Raji (cell line): ENCODE results near the gene LARGE1.

ENCODE experiments used
- POLR2A ChIP-seq: IDR thresholded peaks from 2 replicates; pipeline ENCODE4 v1.6.1; 2011; ENCODE audit warnings: low read depth, low read length, control low read depth; ENCODE audit not compliant: insufficient read depth

Gene LARGE1

DNA sequence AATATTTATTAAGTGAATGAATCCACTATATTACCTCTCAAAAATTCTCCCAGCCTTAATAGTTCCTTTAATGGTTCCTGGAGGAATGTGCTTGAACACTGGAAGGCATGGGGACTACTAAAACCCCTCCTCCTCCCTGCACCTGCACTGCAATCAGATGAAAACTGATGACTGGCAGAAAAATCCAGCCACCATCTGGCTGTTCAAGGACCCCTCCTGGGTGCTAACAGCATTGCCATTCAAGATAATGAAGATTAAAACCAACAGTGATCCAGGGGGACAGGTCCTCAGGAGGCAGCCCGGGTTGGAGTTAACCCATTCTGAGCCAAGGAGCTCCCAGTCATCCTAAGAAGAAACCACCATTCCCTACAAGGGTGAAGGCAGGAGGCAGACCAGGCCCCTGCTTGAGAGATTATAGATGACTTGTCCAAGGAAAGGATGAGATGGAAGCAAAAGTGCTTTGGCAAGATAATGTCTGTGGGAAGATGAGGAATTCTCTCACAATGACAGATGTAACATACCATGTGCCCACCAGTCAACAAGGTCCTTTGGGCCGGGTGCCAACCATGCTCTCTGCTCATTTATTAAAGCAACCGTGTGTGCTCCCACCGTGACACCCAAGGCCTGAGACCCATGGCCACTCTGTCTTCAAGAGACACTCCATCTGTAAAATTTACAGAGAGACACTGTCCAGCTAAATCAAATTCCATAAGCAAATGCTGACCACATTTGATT, 90.6 kb downstream of the LARGE1 start:
- no peak for TF ChIP-seq POLR2A

DNA sequence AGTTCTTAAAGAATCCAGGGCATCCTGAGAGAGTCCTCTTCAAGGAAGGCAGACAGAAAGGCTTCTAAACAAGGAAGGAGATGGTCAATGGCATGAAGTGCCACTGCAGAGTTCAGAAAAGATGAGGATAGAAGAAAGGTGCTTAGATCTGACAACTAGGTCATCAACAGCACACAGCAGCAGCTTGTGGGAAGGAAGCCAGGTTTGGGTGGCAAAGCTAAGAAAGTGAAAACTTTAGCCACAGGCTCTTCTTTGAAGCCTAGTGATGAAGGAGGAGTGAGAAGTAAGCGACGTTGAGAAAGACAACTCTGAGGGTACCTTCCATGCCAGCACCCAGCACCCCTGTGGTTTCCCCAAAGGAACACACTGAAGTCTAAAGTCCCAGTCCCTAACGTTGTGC, 92.0 kb downstream of the LARGE1 start:
- TF ChIP-seq POLR2A = no peak

DNA sequence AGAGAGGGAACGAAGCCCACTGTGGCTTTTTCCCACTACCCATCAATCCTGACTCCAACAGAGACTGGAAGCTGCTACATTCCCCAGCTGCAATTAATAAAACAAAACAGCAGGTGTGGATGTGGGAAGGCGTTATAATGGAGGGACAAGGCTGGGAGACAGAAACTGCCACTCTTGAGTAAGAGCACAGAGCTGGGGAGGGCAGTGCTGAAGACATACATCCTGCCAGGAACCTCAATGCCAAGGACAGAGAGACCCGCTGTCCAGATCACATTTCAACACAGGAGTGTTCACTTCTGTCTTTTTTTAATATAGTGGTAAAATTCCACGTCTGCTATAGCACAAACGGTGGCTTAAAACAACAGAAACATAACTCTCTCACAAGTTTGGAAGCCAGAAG, 94.5 kb downstream of the LARGE1 start:
- no peak for TF ChIP-seq POLR2A

DNA sequence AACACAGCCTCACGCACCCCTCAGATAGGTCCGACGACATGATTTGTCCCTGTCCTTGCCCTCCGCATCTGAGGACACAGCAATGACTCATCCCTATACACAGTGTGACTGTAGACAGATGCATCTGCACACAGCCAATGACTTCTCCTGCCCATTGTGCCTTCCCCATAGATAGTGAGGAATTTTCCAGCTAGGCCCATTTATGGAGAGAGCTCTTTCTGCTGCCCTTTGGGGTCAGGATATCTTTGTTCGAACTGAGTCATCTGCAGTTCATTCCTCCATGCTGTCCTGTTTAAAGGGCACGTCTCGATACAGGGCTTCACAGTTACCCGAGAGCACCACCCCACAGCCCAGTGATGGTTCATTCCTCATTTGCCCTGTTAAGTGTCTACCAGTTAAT, 96.7 kb downstream of the LARGE1 start:
- TF ChIP-seq POLR2A = no peak

DNA sequence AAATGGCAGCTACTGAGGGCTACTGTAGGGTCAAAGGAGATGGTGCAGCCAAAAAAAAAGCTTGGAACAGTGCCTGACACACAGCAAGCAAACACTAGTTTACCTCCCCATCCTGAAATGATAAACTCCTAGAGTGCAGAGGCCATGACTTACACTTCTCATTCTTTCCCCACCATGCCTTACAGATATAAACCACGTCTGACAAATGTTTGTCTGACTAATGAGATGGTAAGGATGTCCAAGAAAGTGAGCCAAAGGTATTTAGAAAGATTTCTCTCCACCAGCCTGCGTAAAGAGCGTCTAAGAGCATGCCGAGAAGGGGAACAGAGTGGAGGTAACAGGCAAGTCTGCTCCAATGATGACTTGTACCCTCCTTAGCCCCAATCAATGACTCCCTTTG, 99.0 kb downstream of the LARGE1 start:
- no peak for TF ChIP-seq POLR2A

DNA sequence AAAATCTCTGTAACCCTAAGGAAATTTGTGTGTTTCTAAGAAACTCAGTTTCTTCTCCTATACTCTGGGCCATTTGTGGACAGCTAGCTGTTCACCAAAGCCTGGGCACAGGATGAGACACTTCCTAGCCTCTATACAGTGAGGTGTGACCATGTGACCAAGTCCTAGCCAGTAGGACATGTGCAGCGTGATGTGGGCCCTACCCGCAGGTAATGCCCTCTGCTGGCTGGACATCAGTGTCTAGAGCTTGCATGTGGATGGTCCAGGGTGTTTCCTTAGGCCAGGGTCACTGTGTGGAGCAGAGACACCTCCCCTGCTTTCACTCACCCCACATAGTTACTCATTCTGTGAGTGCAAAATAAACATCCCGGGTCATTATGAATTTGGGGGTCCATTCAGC, 100.5 kb downstream of the LARGE1 start:
- TF ChIP-seq POLR2A = no peak

DNA sequence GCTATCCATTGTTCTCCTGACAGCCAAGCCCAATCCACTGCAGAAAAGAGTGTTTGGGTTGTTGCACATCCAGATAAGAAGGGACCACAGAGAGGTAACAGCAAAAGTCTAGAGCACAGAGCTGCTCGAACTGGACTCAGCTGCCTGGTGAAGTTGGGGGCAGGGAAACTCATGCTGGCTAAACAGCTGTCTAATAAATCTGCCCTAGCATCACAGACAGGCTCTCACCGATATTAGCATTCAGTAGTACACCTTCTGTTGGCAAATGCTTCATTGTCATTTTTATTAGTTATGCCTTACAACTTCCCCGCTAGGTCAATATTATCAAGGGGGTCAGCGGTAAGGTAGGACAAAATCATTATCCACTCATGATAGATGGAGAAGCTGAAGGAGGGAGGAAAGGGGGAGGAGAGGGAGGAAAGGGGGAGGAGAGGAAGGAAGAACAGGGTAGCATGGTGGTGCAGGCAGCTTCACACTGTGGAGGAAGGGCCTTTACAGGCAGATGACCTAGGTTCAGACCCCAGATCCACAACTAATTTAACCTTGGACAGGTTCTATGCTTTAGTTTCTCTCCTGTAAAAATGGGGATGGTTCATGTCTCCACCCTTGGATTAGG, 102.7 kb downstream of the LARGE1 start:
- TF ChIP-seq POLR2A = no peak

DNA sequence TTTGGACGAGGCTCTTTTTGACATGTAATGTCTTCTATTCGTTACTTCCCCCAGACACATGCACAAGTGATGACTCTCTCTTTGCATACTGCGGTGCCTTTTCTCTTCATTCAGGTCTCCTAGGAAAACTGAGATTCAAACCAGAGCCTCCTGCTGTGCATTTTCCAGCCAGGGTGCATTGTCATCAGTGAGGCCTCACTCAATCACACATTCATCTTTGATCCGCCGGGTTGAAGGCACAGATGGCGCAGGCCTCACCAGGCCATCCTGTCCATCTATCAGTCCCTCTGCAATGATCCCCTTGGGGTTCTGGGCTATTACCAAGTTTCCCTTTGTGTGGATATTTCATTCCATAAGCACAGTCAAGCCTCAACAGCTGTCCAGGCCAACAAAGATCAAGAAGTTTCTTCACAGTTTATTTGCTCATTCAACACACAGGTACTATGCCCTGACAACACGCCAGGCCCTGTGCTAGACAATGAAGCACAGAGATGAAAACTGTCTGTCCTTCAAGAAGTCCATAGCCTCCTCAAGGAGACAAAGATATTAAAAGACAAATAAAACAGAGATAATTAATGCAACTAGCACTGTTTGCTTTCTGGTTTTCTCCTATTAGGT, 107.8 kb downstream of the LARGE1 start:
- TF ChIP-seq POLR2A = no peak

DNA sequence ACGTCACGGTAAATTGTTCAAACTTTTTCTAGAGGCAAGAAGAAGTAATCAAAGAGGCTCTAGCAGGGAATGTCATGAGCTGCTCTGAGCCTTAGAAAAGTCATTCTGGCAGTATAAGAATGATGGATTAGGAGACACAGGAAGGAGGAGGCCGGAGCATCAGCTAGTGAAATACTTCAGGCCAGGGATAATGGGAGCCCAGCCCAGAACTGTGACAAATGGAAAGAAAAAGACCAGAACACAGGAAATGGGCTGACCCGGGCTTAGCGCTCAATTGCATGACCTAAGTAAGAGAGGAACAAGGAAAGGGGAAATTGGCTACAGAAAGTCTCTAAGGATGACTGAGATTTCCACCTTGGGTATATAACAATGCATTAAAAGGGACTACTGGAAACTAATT, 108.6 kb downstream of the LARGE1 start:
- no peak for TF ChIP-seq POLR2A

DNA sequence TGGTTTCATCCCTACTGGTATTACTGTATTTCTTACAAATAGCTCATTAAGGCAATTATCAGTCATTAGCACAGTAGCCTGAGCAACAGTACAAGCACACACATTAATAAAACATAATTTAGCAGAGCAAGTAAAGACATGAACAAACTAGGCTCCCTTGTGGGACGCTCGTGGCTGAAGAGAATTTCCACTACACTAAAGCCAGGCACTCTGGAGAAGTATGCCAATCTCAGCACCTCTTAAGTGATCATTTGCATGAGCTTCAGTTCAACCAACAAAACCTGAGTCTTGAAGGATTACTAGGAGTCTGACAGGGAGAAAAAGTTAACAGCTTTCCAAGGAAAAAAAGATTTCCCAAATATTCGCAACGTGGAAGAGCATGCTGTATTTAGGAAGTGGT, 109.1 kb downstream of the LARGE1 start:
- TF ChIP-seq POLR2A = no peak

DNA sequence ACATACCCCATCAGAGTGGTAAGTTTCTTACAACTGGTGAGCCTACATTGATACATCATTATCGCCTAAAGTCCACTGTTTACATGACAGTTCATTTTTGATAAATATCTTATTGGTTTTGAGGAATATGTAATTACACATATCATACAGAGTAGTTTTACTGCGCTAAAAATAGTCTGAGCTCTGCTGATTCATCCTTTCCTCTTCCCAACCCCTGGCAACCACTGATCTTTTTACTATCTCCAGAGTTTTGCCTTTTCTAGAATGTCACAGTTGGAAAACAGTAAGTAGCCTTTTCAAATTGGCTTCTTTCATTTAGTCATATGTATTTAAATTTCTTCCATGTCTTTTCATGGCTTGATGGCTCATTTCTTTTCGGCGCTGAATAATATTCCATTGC, 112.8 kb downstream of the LARGE1 start:
- no peak for TF ChIP-seq POLR2A

DNA sequence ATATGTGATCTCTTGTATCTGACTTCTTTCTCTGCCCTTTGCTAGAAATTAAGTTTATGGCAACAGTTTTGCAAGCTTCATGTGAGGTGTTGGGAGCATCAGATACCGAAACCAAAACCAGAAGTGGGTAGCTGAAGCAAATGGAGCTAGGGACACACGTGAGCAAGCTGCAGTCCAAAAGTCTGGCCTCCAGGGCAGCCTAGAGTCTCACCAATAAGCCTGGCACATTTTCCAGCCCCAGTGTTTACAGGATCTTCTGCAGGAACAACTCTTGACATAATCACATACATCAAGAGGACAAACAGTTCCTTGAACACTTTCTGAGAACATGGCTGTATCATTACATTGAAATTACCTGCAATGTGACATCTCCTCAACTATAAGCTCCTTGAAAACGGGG, 114.1 kb downstream of the LARGE1 start:
- no peak for TF ChIP-seq POLR2A

DNA sequence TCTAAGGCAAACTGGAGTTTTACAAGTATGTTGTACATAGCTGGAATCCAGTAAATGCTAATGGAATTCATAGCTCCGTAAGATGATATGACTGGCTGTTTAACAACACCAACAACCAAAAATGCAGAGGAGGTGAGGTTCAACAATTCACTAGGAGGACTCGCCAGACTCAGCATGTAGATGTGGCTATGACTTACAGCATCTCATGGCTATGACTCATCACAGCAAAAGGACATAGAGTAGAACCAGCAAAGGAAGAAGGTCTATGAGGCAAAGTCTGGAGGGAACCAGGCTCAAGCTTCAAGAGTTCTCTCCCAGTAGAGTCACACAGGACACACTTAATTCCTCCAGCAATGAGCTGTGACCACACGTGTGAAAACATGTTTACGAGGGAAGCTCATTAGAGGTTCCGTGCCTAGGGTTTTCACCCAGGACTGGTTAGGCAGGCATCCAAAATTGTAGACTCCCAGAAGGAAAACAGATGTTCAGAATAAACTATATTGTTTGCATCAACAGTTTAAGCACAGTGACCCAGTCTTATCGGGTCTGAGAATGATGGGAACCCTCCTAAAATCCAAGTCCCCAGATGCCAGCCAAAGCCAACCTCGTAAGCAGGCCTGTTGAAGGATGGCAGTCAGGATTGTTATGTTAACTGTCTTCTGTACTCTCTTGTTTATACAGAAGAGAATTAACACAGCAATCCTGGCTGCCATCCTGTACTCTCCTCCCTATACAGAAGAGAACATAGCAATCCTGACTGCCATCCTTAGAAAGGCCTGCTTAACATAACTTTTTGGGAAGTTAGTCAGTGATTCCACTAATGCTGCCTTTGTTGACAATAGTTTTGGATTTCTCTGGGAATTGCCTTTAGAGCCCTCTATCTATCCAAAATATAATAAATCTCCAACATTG, 116.6 kb downstream of the LARGE1 start:
- TF ChIP-seq POLR2A = no peak

DNA sequence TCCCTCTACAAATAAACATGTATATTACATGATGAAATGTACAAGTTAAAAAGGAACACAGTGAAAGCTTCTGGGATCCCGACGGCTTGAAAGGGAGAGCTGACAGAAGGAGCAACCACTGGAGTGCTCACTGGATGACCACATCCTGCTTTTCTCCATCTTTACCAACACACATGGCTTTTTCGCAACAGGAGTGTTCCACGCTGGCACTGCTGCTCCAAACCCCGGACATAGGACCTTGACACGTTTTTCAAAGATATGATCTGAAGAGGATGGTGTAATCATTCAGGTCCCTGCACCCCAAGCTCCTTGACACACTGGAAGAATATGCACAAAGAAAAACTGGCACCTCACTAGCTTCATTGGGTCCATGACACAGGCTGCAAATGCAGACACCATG, 121.9 kb downstream of the LARGE1 start:
- no peak for TF ChIP-seq POLR2A

DNA sequence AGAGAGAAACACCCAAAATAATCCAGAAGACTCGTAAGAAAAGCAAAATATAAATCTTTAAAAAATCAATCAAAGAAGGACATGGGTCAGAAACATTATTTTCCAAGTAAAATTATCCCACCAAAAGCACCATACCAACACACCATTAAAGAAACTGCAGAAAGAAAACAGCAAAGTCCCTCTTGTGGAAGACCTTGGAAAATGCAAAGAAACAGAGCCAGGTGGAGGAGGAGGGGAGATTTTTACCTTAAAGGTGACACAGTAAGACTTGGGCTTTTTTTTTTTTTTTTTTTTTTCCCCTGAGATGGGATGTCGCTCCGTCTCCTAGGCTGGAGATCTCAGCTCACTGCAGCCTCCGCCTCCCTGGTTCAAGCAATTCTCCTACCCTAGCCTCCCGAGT, 123.8 kb downstream of the LARGE1 start:
- no peak for TF ChIP-seq POLR2A
